GM21786 (cell line): ENCODE results near the gene JAK1.
"Not testable (repeated sequence)": the region's sequence is repeated elsewhere in the genome, so short reads cannot be mapped to it uniquely, and the experiment has no call there.

Experiments
- ATAC-seq: cut with Tn5 transposase; IDR thresholded peaks from one replicate; pipeline ENCODE4 v1.9.1; 2021; ENCODE audit not compliant: unreplicated experiment

JAK1 gene

DNA sequence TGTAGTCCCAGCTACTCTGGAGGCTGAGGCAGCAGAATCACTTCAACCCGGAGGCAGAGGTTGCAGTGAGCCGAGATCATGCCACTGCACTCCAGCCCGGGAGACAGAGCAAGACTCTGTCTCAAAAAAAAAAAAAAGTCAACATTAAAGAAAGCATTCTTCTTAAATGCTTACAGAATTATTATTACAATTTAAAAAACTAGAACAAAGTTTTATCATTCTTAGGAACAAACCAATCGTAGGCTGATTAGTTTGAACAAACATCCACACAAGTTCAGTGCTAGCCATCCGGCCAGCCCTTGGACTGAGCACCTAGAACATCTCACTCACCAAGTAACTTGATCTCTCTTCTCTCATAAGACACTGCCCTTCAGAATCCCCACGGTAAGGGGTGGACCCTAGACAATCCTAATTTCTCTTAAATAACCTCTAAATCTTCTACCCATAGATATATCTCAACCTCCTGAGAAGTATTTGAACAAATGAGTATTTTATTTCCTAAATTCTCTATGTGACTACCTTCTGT, 16.0 kb downstream of the JAK1 start:
- ATAC-seq = no peak

DNA sequence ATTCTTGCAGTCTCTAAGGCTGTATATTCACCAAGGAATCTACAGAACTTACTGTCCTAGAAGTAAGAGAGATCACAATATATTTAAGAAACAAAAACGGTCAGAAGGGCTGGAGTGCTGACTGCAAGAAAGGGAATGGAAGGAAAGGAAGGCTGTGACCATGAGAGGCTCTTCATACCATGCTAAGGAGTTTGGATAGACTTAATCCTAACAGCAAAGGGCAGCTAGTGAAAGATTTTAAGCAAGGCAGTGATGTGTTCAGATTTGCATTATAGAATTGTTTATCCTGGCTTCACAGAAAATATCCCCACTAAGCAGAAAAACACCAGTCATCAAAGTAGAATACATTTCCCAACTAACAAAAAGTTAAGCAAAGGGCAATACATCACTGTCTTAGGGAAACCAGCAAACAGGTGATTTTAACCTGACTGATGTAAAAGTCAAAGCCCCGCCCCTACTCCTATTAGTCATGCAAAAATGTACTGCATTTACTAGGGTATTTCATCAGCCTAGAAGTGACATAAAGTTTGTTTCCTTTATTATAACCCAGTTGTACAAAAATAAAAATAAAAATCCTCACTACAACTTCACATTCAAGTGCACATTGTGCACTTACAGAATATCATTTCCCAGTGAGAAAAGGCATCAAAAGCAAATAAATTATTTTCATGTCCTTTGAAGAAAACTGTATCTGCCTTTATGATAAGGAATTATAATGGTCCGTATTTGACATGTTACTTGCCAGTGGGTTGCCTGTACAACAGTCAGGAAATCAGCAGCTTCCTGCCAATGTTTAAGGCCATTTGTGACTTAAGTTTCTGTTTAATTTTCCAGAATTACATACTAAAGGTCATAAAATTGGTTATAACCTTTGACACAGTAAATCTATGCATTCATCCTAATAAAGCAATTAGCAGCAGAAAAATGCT, 17.2 kb downstream of the JAK1 start:
- no peak for ATAC-seq

DNA sequence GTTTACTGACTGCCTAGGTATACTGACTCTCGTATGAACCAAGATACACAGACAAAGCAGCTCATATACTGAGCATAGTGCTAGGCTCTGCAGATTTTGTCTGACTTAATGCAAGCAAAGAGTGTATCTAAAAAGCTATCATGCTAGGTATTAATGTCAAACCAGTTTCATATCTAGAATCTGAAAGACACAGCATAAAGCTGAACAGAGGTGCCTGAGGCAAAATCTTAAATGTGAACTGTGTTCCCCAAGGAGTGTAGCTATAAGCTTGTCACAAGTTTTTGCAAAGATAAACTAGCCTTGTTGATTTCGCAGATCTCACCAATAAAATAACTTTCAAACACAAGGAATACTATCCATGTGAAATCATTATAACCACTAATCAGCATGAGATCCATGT, 18.1 kb downstream of the JAK1 start:
- no peak for ATAC-seq

DNA sequence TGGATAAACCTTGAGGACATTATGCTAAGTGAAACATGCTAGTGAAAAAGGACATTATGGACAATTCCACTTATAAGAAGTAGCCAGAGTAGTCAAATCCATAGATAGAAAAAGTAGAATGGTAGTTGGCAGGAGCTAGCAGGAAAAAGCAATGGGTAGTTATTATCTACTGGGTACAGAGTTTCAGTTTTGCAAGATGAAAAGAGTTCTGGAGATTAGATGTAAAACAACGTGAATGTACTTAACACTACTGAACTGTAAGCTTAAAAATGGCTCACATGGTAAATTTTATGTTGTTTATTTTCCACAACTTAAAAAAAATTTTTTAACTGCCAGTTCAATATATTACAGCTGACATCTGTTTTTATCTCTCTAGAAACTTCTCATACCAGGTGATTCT, 19.4 kb downstream of the JAK1 start:
- no peak for ATAC-seq

DNA sequence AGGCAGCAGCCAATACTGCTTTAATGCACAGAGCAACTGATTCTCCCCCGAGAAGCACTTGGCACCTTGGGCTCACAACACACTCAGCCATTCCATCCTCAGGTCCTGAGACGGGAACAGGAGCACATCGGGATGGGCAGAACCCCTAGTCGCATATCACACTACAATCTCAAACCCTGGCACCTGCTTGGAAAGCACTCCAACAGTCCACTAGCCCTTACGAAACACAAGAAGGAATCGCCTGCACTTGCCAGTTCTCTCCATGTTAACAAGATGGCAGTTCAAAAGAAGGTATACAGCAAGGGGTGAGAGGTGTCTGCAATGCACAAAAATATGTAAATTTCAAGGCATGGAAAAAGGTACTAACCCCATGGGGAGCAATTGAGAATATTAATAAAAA, 21.4 kb downstream of the JAK1 start:
- ATAC-seq = no peak

GRCh38 chr1:64942675-64943074, 23.7 kb downstream of the JAK1 start:
- ATAC-seq = no peak

- ATAC-seq = no peak
These were observed 24.2 kb downstream of the JAK1 start for GRCh38 chr1:64942118-64942517.

DNA sequence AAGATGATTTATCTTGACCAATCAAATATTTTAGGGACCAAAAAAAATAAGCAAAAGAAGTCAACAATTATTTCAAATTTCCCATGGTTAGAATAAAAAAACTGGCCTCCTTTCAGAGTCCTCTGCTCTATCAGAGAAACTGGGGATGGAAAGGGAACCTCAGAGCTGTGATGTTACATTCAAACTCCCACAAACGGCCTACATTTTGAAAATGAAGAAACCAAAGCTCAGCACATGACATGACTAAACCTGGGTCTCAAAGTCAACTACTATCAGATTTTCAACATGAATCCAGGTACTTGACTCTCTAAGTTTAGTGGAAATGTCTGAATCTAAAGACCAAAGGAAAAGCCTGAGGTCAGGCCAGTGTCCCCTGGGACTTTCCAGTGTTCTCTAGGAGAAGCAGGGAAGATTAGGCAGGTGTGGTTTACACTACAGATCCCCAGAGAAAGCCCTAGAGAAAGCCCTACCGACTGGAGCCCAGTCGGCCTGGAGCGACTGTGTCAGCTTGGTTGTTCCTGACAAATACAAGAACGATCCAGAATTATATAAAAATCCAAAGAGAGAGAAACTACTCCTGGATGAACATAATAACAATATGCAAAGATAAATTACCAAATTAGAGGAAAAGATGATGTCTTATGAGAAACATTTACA, 24.8 kb downstream of the JAK1 start:
- no peak for ATAC-seq

GRCh38 chr1:64940025-64940424, 26.3 kb downstream of the JAK1 start:
- ATAC-seq = no peak

- ATAC-seq = no peak
These were observed 27.4 kb downstream of the JAK1 start for GRCh38 chr1:64938991-64939390.

- ATAC-seq = no peak
These were observed 29.4 kb downstream of the JAK1 start for GRCh38 chr1:64936956-64937355.

GRCh38 chr1:64935551-64936155, 30.7 kb downstream of the JAK1 start:
- ATAC-seq = no peak

DNA sequence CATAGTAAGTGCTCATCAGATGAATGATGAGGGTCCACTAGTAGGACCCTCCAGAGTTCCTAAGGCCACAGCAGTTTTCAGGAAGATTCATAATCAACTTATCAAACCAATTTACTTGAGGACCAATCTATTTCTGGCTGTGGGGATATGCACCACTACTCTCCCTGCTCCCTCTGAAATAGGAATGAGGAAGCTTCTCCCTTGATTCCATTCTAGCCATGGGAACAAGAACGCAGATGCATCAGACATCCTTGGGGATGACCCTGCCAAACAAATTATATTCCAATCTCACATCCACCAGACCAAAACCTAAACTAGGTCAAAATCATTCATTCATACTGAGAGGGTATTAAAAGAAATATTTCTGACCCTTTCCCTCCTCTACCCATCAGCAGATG, 31.5 kb downstream of the JAK1 start:
- no peak for ATAC-seq

DNA sequence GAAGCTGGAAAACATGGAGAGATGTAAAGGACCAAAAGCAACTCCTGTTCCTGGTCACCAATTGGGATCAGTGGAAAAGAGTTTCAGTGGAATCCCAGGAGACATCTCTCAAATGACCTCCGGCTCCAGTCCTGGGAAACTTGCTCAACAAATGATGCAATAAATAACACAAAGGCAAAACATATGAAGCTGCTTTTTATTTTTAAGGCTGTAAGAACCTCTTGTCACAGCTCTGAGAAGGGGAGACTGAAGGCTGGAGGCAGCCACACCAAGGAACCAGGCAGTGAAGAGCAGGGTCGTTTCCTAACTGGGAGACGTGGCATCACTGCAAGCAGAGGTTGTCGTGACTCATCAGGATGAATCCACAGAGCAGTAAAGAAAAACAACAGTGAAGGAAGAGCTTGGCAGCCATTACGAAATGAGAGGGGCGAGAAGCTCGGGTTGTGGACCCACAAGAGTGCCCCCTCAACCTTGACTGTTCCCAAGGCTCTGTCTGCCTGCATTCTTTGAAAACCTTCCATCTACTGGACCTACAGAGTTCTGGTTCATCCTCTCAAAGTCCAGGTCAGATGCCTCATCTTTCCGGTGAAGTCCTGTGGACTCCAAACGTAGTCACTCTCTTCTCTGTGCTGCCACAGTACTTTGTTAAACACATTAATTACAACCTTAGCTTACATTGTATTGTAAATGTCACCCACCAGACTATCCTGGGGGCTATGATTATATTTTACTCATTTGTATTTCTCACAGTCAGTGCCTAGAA, 32.1 kb downstream of the JAK1 start:
- no peak for ATAC-seq

DNA sequence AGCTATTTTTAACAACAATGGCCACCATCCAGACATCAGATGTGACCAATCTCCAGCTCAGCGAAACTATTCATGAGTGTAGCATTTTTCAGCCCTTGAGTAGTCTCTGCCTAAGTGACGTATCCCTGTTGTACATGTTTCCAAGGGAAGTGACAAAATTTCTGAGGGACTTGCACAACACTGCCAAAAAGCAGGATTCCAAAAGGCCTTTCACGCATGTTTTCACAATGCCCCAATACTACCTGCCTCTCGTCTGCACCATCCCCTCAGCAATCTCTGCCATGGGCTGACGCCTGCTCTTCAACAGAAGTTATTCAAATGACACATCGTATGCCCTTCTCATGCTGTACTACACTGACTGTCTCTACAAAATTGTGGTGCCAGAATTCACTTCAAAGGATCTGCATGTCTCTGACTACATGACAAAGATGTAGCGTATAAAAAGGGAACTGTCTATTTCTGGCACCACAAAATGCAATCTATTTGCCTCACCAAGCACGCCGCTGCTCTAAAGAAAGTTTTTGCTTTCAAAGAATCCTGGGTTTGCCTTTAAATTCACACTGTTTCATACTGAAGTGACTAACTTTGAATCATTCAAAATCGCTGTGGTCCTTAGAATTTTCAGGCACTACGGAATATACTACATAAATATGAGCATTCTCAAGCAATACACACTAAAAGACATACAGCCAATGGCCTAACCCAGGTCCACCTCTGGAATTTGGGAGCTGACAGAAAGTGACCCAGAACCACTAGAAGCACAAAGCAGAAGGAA, 32.9 kb downstream of the JAK1 start:
- no peak for ATAC-seq

DNA sequence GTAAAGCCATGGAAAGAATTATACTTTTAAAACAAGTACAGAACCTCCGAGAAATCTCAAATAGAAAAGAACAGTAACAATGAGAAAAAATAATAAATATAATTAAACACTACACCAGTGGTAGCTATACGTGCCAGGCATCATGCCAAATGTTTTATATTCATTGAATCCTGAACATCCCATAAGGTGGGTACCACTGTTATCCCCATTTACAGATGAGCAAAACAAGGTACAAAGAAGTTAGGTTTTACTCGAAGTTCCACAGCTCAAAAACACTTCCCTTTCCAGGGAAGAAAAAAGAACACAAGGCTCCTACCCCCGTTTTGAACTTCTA, 33.4 kb downstream of the JAK1 start:
- ATAC-seq = no peak

GRCh38 chr1:64930640-64931039, 35.7 kb downstream of the JAK1 start:
- ATAC-seq = not testable (repeated sequence)

DNA sequence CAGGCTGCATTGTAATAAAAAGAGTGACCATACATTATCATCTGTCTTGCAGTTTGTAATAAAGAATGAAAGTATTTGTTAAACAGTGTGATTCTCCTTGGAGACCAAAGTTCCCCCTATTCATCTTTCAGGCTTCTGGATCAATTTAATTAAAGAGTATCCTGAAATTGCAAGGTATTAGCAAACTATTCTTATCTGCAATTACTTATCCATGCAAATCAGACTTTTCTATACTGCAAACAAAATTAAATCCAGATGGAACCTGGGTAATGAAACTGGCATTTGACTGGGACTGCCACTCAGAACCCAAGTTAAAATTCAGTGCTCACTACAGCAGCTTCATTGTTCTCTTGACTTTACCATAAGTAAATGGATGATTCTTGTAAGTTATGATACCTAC, 37.1 kb downstream of the JAK1 start:
- no peak for ATAC-seq

DNA sequence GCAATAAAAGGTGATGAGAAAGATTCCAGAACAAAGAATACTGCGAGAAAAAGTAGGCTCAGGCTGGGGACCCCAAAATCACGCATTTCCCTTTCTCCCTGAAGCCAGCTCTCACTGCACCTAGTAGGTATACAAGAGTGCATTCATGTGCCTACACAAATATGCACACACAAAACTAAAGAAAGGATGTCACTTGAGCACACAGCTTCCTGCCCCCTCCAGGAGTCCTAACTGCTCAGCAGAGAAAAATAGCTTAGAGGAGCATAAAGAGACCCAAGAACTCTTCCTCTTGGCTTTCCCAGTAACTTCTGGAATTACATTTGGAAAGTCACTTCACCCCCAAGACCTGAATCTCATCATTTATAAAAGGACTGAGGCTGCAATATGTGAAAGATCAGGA, 38.0 kb downstream of the JAK1 start:
- no peak for ATAC-seq

DNA sequence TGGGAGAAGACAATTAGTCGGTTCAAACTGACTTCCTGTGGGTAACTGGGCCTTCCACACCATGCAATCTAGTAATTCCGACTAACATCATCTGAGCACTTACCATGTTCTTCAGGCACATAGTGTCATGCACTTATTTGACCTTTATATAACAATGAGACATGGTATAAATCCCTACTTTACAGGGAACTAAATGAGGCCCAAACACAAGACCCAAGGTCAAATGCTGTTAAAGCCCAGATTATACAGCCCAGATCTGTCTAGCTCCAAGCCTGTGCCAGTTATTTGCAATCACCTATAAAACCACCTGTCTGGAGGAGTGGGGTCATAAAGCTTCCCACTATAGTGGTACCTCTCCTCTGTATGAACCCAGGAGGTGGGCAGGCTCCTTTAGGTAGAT, 40.8 kb downstream of the JAK1 start:
- no peak for ATAC-seq
